PC-9 (cell line): Measurements from ENCODE around the gene NT5DC1. TPM values are rescaled to one million over a fixed set of nuclear protein-coding genes. Genes with fewer than 3 reads are reported as not detected.

ENCODE experiments used
- BruUV-seq: library from RNA; stranded (reverse); fragments of 400-500 nt; replicated peaks from 2 replicates; lab custom pipeline; 2021; lab: Mats Ljungman, UMichigan
- CTCF ChIA-PET: fragments of 300-600 bp; sonication (Branson Sonifier 250); formaldehyde crosslinking; loops from one replicate; lab custom pipeline; 2022; ENCODE audit warnings: antibody characterized with exemption; lab: Charles Lee
- POLR2A ChIA-PET: fragments of 300-600 bp; sonication (Branson Sonifier 250); formaldehyde crosslinking; loops from one replicate; lab custom pipeline; 2022; ENCODE audit warnings: antibody characterized with exemption; ENCODE audit not compliant: unreplicated experiment; lab: Charles Lee
- DNase-seq, 2 experiments: peaks; one replicate each; pipeline versions ENCODE4 v3.0.0 to v3.0.0-alpha.2; 2015 to 2022; ENCODE audit warnings: mixed read lengths in 1 of 2
- H2AFZ ChIP-seq: fragments of 200-600 bp; sonication (generic); 2 replicates; pipeline ENCODE4 v1.8.1; 2017; ENCODE audit warnings: antibody characterized with exemption
- H3F3A ChIP-seq: fragments of 200-600 bp; sonication (generic); 2 replicates; pipeline ENCODE4 v1.8.1; 2017; ENCODE audit warnings: antibody characterized with exemption, mild to moderate bottlenecking, low read depth; ENCODE audit not compliant: insufficient read depth
- H3K27ac ChIP-seq: fragments of 200-600 bp; sonication (generic); 2 replicates; pipeline ENCODE4 v1.6.1; 2016; ENCODE audit warnings: mixed run types
- H3K27me3 ChIP-seq: fragments of 200-600 bp; sonication (generic); 2 replicates; pipeline ENCODE4 v1.6.1; 2016; ENCODE audit warnings: low read depth, mixed run types; ENCODE audit not compliant: insufficient read depth
- H3K36me3 ChIP-seq: fragments of 200-600 bp; sonication (generic); 2 replicates; pipeline ENCODE4 v1.6.1; 2016; ENCODE audit warnings: low read depth, mixed run types
- H3K4me1 ChIP-seq: fragments of 200-600 bp; sonication (generic); replicated peaks from 2 replicates; pipeline ENCODE4 v1.6.1; 2016; ENCODE audit warnings: mixed run types; ENCODE audit not compliant: insufficient read depth
- H3K4me2 ChIP-seq: fragments of 200-600 bp; sonication (generic); 2 replicates; pipeline ENCODE4 v1.6.1; 2017; ENCODE audit warnings: mixed run types
- H3K4me3 ChIP-seq: fragments of 200-600 bp; sonication (generic); 2 replicates; pipeline ENCODE4 v1.6.1; 2016; ENCODE audit warnings: mixed run types
- H3K79me2 ChIP-seq: fragments of 200-600 bp; sonication (generic); 2 replicates; pipeline ENCODE4 v1.6.1; 2017; ENCODE audit warnings: low read depth, mixed run types
- H3K9me2 ChIP-seq: fragments of 200-600 bp; sonication (generic); 2 replicates; pipeline ENCODE4 v1.8.1; 2017; ENCODE audit warnings: mild to moderate bottlenecking; ENCODE audit not compliant: insufficient read depth
- H3K9me3 ChIP-seq: fragments of 200-600 bp; sonication (generic); 2 replicates; pipeline ENCODE4 v1.8.1; 2016; ENCODE audit warnings: low read depth; ENCODE audit not compliant: insufficient read depth
- H4K20me1 ChIP-seq: fragments of 200-600 bp; sonication (generic); 2 replicates; pipeline ENCODE4 v1.8.1; 2017; ENCODE audit not compliant: insufficient read depth
- CTCF ChIP-seq: fragments of 200-600 bp; sonication (generic); conservative IDR thresholded peaks from 2 replicates; pipeline ENCODE4 v1.6.1; 2017; ENCODE audit warnings: mixed run types, antibody characterized with exemption, mild to moderate bottlenecking, moderate library complexity
- EZH2 ChIP-seq: fragments of 200-600 bp; sonication (generic); IDR thresholded peaks from 2 replicates; pipeline ENCODE4 v1.8.0; 2017; ENCODE audit warnings: antibody characterized with exemption, low read depth
- intact Hi-C: fragments of 100-400 bp; cut with micrococcal nuclease; formaldehyde crosslinking; loops from one replicate; pipeline ENCODE4 v1.10.0; 2022; ENCODE audit not compliant: unreplicated experiment
- total RNA-seq: library from RNA; stranded (reverse); gene quantifications from 2 replicates; pipeline ENCODE4 v1.2.3, GENCODE V29; 2021

Gene NT5DC1
- total RNA-seq, 1 experiment from 2014 or later = 33.5 TPM

- H3K79me2 ChIP-seq = no peaks in the 10 kb centered on the region
- no peaks in the 10 kb centered on the region for H3K4me1 ChIP-seq
- H3K9me2 ChIP-seq = no peaks in the 10 kb centered on the region
- H3K4me3 ChIP-seq = no peak overlapping the region
- H3K27me3 ChIP-seq = no peaks in the 10 kb centered on the region
- no peaks in the 10 kb centered on the region for H3K9me3 ChIP-seq
- no peak for DNase-seq
- POLR2A ChIA-PET = no interaction called here
- no peaks in the 10 kb centered on the region for H4K20me1 ChIP-seq
- H3K36me3 ChIP-seq = no peaks in the 10 kb centered on the region
- TF ChIP-seq EZH2 (no peak), CTCF (no peak)
- CTCF ChIA-PET = interaction anchor here (1.6 kb wide), 1 partner anchor 39 kb away, joined by 3 read pairs; no protein-coding TSS in a partner anchor
- H2AFZ ChIP-seq = no peak overlapping the region
- no peak overlapping the region for H3K4me2 ChIP-seq
- H3F3A ChIP-seq = no peaks in the 10 kb centered on the region
- no TSS peak for BruUV-seq
- H3K27ac ChIP-seq = no peak overlapping the region
- intact Hi-C loops = no loop called here
These were observed 128.7 kb downstream of the NT5DC1 start for GRCh38 chr6:116229287-116229913.

GRCh38 chr6:116234689-116235088 lies 134.0 kb downstream of the NT5DC1 start:
- CTCF ChIA-PET = no interaction called here
- BruUV-seq = no TSS peak
- POLR2A ChIA-PET = no interaction called here

GRCh38 chr6:116238083-116238482 lies 137.4 kb downstream of the NT5DC1 start:
- Histone ChIP-seq H2AFZ (no peak overlapping the region), H3K4me3 (no peak overlapping the region), H3K9me3 (no peaks in the 10 kb centered on the region), H3K27me3 (no peaks in the 10 kb centered on the region), H3K79me2 (no peaks in the 10 kb centered on the region), H3K27ac (no peak overlapping the region), H3F3A (no peaks in the 10 kb centered on the region), H3K36me3 (no peaks in the 10 kb centered on the region), H3K4me2 (no peak overlapping the region), H3K9me2 (no peaks in the 10 kb centered on the region), H3K4me1 (no peaks in the 10 kb centered on the region), H4K20me1 (no peaks in the 10 kb centered on the region)
- DNase-seq = no peak
- no peak for TF ChIP-seq CTCF
- no peak for TF ChIP-seq EZH2
- CTCF ChIA-PET = no interaction called here
- intact Hi-C loops = no loop called here
- POLR2A ChIA-PET = no interaction called here
- BruUV-seq = no TSS peak

More at GRCh38 chr6:116234689-116235088, 134.0 kb downstream of the NT5DC1 start:
- H3K4me1 ChIP-seq = no peaks in the 10 kb centered on the region
- H3F3A ChIP-seq = no peaks in the 10 kb centered on the region
- H3K4me2 ChIP-seq = no peak overlapping the region
- H4K20me1 ChIP-seq = no peaks in the 10 kb centered on the region
- H3K9me2 ChIP-seq = no peaks in the 10 kb centered on the region
- DNase-seq = no peak
- H3K4me3 ChIP-seq = no peak overlapping the region
- no peak overlapping the region for H2AFZ ChIP-seq
- no peaks in the 10 kb centered on the region for H3K79me2 ChIP-seq
- H3K27ac ChIP-seq = no peak overlapping the region
- no peaks in the 10 kb centered on the region for H3K27me3 ChIP-seq
- no peaks in the 10 kb centered on the region for H3K9me3 ChIP-seq
- no peaks in the 10 kb centered on the region for H3K36me3 ChIP-seq
- TF ChIP-seq EZH2 = no peak
- no peak for TF ChIP-seq CTCF
- intact Hi-C loops = no loop called here
